Fibroblast of skin of back (primary cell): Measurements from ENCODE around the gene ITGB5.

ENCODE experiments used
- DNase-seq: peaks from one replicate; pipeline ENCODE4 v3.0.0-alpha.2; 2013

The ITGB5 gene

GRCh38 chr3:124747111-124747981 is 139.8 kb downstream of the ITGB5 start:
- no peak for DNase-seq

GRCh38 chr3:124745756-124746155 is 141.4 kb downstream of the ITGB5 start:
- no peak for DNase-seq

GRCh38 chr3:124741027-124741426 is 146.1 kb downstream of the ITGB5 start:
- no peak for DNase-seq

- DNase-seq, result no peak
These were observed 155.4 kb downstream of the ITGB5 start for GRCh38 chr3:124731760-124732159.

- DNase-seq, result no peak
These were observed 156.2 kb downstream of the ITGB5 start for GRCh38 chr3:124730941-124731297.

GRCh38 chr3:124730129-124730940 is 156.8 kb downstream of the ITGB5 start, which contains the start of gene UMPS:
Gene UMPS, plus strand, starts transcription at chr3:124730452. Its CDS starts 20 bp downstream, at chr3:124730472.
- peak; percentile 81 for DNase-seq

GRCh38 chr3:124722589-124722988 is 164.6 kb downstream of the ITGB5 start:
- DNase-seq, result peak; percentile 9

- no peak for DNase-seq
These were observed 172.8 kb downstream of the ITGB5 start for GRCh38 chr3:124714223-124714853.
